GM13976 (cell line): Measurements from ENCODE around the gene IGLL5.
"Not testable (repeated sequence)": the region's sequence is repeated elsewhere in the genome, so short reads cannot be mapped to it uniquely, and the experiment has no call there.

Experiments used
- DNase-seq: peaks from one replicate; pipeline ENCODE4 v3.0.0; 2012; ENCODE audit warnings: low spot score
- CTCF ChIP-seq: IDR thresholded peaks from 2 replicates; pipeline ENCODE4 v1.5.1; 2012; ENCODE audit warnings: borderline replicate concordance, mild to moderate bottlenecking; ENCODE audit not compliant: insufficient read depth; ENCODE audit errors: extremely low read depth, missing control alignments, control extremely low read depth
- in situ Hi-C: fragments of 300-500 bp; cut with MboI; formaldehyde crosslinking; loops from one replicate; pipeline ENCODE4 v1.12.0; 2022; ENCODE audit warnings: low sequenced_read_pairs, mixed read lengths, inconsistent platforms; ENCODE audit not compliant: unreplicated experiment

IGLL5 gene

GRCh38 chr22:22917377-22917776 lies 29.8 kb downstream of the IGLL5 start:
- in situ Hi-C loops = no loop called here
- TF ChIP-seq CTCF = no peak
- no peak for DNase-seq

GRCh38 chr22:22918297-22918965 lies 30.8 kb downstream of the IGLL5 start:
- TF ChIP-seq CTCF = no peak
- in situ Hi-C loops = no loop called here
- no peak for DNase-seq

- DNase-seq = no peak
- TF ChIP-seq CTCF = no peak
- in situ Hi-C loops = no loop called here
Observed at GRCh38 chr22:22919041-22919440, 31.4 kb downstream of the IGLL5 start.

- no peak for TF ChIP-seq CTCF
- no peak for DNase-seq
- in situ Hi-C loops = no loop called here
Observed at GRCh38 chr22:22920104-22920654, 32.6 kb downstream of the IGLL5 start.

- no peak for TF ChIP-seq CTCF
- in situ Hi-C loops = no loop called here
- DNase-seq = peak; percentile 22
Observed at GRCh38 chr22:22920910-22921550, 33.4 kb downstream of the IGLL5 start.

GRCh38 chr22:22921575-22921974 lies 34.0 kb downstream of the IGLL5 start:
- in situ Hi-C loops = no loop called here
- DNase-seq = peak; percentile 17
- TF ChIP-seq CTCF = no peak

- in situ Hi-C loops = not testable (repeated sequence)
- DNase-seq = peak; percentile 14
Observed at GRCh38 chr22:22922092-22922953, 34.7 kb downstream of the IGLL5 start.
